H1 (cell line): ENCODE measurements around the gene KAT14. TPM values are rescaled to one million over a fixed set of nuclear protein-coding genes. Genes with fewer than 3 reads are reported as not detected.

Experiments
- CTCF ChIA-PET: fragments of 300-600 bp; sonication (Branson Sonifier 250); formaldehyde crosslinking; loops from one replicate; lab custom pipeline; 2021; ENCODE audit not compliant: partially characterized antibody; lab: Charles Lee
- POLR2A ChIA-PET: fragments of 300-600 bp; sonication (Branson Sonifier 250); formaldehyde crosslinking; loops from one replicate; lab custom pipeline; 2021; ENCODE audit warnings: inconsistent platforms; ENCODE audit not compliant: partially characterized antibody; lab: Charles Lee
- DNase-seq, 2 experiments: peaks; one replicate each; pipeline versions ENCODE4 v3.0.0 to v3.0.0-alpha.2; 2010 to 2022; ENCODE audit warnings: low spot score in 2 of 2, low read depth in 1 of 2, mixed read lengths in 1 of 2
- FAIRE-seq: peaks from 2 replicates; lab custom pipeline; 2011; peaks lifted over from hg19 to GRCh38; lab: Jason Lieb, UNC
- H2AFZ ChIP-seq: 2 replicates; pipeline ENCODE4 v1.8.1; 2012; ENCODE audit warnings: low read length, inconsistent platforms
- H2AK5ac ChIP-seq: 2 replicates; pipeline ENCODE4 v1.6.1; 2013; ENCODE audit warnings: low read depth, low read length
- H2BK120ac ChIP-seq: replicated peaks from 2 replicates; pipeline ENCODE3; 2013; ENCODE audit warnings: low read depth, low read length, inconsistent platforms
- H2BK12ac ChIP-seq: 2 replicates; pipeline ENCODE4 v1.6.1; 2013; ENCODE audit warnings: low read depth, low read length
- H2BK15ac ChIP-seq: 2 replicates; pipeline ENCODE4 v1.6.1; 2013; ENCODE audit warnings: low read length
- H2BK20ac ChIP-seq: 2 replicates; pipeline ENCODE4 v1.6.1; 2013; ENCODE audit warnings: low read length
- H2BK5ac ChIP-seq: 2 replicates; pipeline ENCODE4 v1.6.1; 2013; ENCODE audit warnings: low read depth, low read length
- H3K14ac ChIP-seq: 2 replicates; pipeline ENCODE4 v1.6.1; 2013; ENCODE audit warnings: inconsistent platforms; ENCODE audit not compliant: insufficient read length
- H3K18ac ChIP-seq: 2 replicates; pipeline ENCODE4 v1.6.1; 2013; ENCODE audit warnings: low read length; ENCODE audit errors: extremely low read depth
- H3K23ac ChIP-seq: 2 replicates; pipeline ENCODE4 v1.6.1; 2013; ENCODE audit warnings: inconsistent platforms; ENCODE audit not compliant: insufficient read length
- H3K23me2 ChIP-seq: 2 replicates; pipeline ENCODE4 v1.6.1; 2013; ENCODE audit warnings: low read depth, low read length
- H3K27ac ChIP-seq: 2 replicates; pipeline ENCODE4 v1.6.1; 2011; ENCODE audit warnings: low read depth, low read length, inconsistent platforms
- H3K27me3 ChIP-seq, 4 experiments: replicated peaks in 1 of 4; 1 replicate in 1 of 4; 2 replicates in 3 of 4; pipeline versions ENCODE4 v1.6.1 to v1.8.1; 2011 to 2013; ENCODE audit warnings: low read length in 3 of 4, mild to moderate bottlenecking in 3 of 4, inconsistent platforms in 2 of 4, mixed read lengths in 2 of 4, moderate library complexity in 1 of 4; ENCODE audit not compliant: control insufficient read depth in 3 of 4, insufficient read depth in 3 of 4; ENCODE audit errors: extremely low read depth in 1 of 4
- H3K36me3 ChIP-seq, 4 experiments: 2 replicates each; pipeline versions ENCODE4 v1.6.1 to v1.8.1; 2011 to 2013; ENCODE audit warnings: mild to moderate bottlenecking in 4 of 4, low read length in 3 of 4, moderate library complexity in 2 of 4, control low read depth in 1 of 4, inconsistent platforms in 1 of 4; ENCODE audit not compliant: insufficient read depth in 4 of 4, control insufficient read depth in 2 of 4
- H3K4ac ChIP-seq: replicated peaks from 2 replicates; pipeline ENCODE3; 2013; ENCODE audit warnings: low read length, low read depth, mixed read lengths, inconsistent platforms; ENCODE audit not compliant: insufficient read length
- H3K4me1 ChIP-seq, 4 experiments: replicated peaks in 1 of 4; 1 replicate in 1 of 4; 2 replicates in 3 of 4; pipeline versions ENCODE4 v1.6.1 to v1.8.1; 2011 to 2013; ENCODE audit warnings: low read length in 3 of 4, inconsistent platforms in 2 of 4, mixed read lengths in 1 of 4; ENCODE audit not compliant: insufficient read depth in 4 of 4, control insufficient read depth in 3 of 4
- H3K4me2 ChIP-seq, 2 experiments: 2 replicates each; pipeline versions ENCODE4 v1.6.1 to v1.8.1; 2011 to 2013; ENCODE audit warnings: low read depth in 2 of 2, low read length in 2 of 2, control low read depth in 1 of 2, inconsistent platforms in 1 of 2, mild to moderate bottlenecking in 1 of 2; ENCODE audit not compliant: insufficient read depth in 1 of 2
- H3K4me3 ChIP-seq, 4 experiments: fragments of 200-600, 300-600 bp in 1 of 4; sonication (generic), shearing (Covaris generic), sonication (Bioruptor Twin) in 1 of 4; 2 replicates each; pipeline versions ENCODE4 v1.5.1 to v1.8.1; 2011 to 2016; ENCODE audit warnings: low read length in 4 of 4, low read depth in 3 of 4, control low read depth in 2 of 4, inconsistent platforms in 2 of 4, mild to moderate bottlenecking in 2 of 4, mixed read lengths in 1 of 4, moderate library complexity in 1 of 4; ENCODE audit not compliant: insufficient read depth in 2 of 4; ENCODE audit errors: extremely low read depth in 1 of 4
- H3K56ac ChIP-seq: replicated peaks from 2 replicates; pipeline ENCODE3; 2013; ENCODE audit warnings: low read depth, mild to moderate bottlenecking, mixed read lengths, low read length, inconsistent platforms; ENCODE audit not compliant: insufficient read length
- H3K79me1 ChIP-seq: 2 replicates; pipeline ENCODE4 v1.6.1; 2013; ENCODE audit warnings: low read depth, low read length, control low read depth
- H3K79me2 ChIP-seq, 2 experiments: 2 replicates each; pipeline versions ENCODE4 v1.6.1 to v1.8.1; 2012 to 2013; ENCODE audit warnings: low read length in 2 of 2, mild to moderate bottlenecking in 2 of 2, inconsistent platforms in 1 of 2; ENCODE audit not compliant: insufficient read depth in 2 of 2, control insufficient read depth in 1 of 2
- H3K9ac ChIP-seq, 4 experiments: replicated peaks in 1 of 4; 1 replicate in 1 of 4; 2 replicates in 3 of 4; pipeline versions ENCODE4 v1.6.1 to v1.8.1; 2011 to 2013; ENCODE audit warnings: low read depth in 3 of 4, low read length in 3 of 4, control low read depth in 2 of 4, mild to moderate bottlenecking in 2 of 4, moderate library complexity in 2 of 4, inconsistent platforms in 1 of 4; ENCODE audit errors: extremely low read depth in 1 of 4
- H3K9me3 ChIP-seq, 2 experiments: 2 replicates each; pipeline versions ENCODE4 v1.6.1 to v1.8.1; 2012 to 2013; ENCODE audit warnings: mild to moderate bottlenecking in 2 of 2, moderate library complexity in 2 of 2, control low read depth in 1 of 2, inconsistent platforms in 1 of 2, low read depth in 1 of 2, low read length in 1 of 2, mixed read lengths in 1 of 2; ENCODE audit not compliant: insufficient read depth in 2 of 2
- H4K20me1 ChIP-seq, 2 experiments: replicated peaks in 1 of 2; 2 replicates each; pipeline versions ENCODE3 to v1.8.1; 2011 to 2013; ENCODE audit warnings: inconsistent platforms in 2 of 2, low read length in 2 of 2, mild to moderate bottlenecking in 1 of 2; ENCODE audit not compliant: insufficient read depth in 2 of 2, control insufficient read depth in 1 of 2
- H4K5ac ChIP-seq: 2 replicates; pipeline ENCODE4 v1.6.1; 2013; ENCODE audit warnings: low read length, low read depth, mixed read lengths, inconsistent platforms; ENCODE audit not compliant: insufficient read length
- H4K8ac ChIP-seq: 2 replicates; pipeline ENCODE4 v1.8.0; 2013; ENCODE audit warnings: mild to moderate bottlenecking, moderate library complexity, low read length, inconsistent platforms; ENCODE audit not compliant: insufficient read depth; ENCODE audit errors: extremely low read depth
- H4K91ac ChIP-seq: replicated peaks from 2 replicates; pipeline ENCODE3; 2013; ENCODE audit warnings: low read length, mixed read lengths, inconsistent platforms; ENCODE audit not compliant: insufficient read length
- POLR2A ChIP-seq, 2 experiments: IDR thresholded peaks; 1 replicate in 1 of 2; 2 replicates in 1 of 2; pipeline ENCODE4 v1.6.1; 2011; ENCODE audit warnings: low read depth in 2 of 2, low read length in 2 of 2, mild to moderate bottlenecking in 2 of 2; ENCODE audit errors: control extremely low read depth in 1 of 2
- SRF ChIP-seq: IDR thresholded peaks from 2 replicates; pipeline ENCODE4 v1.6.1; 2011; ENCODE audit warnings: mild to moderate bottlenecking, low read depth, low read length, moderate library complexity
- ZNF274 ChIP-seq: IDR thresholded peaks from 2 replicates; pipeline ENCODE4 v1.7.0; 2012; ENCODE audit warnings: low read length, borderline replicate concordance; ENCODE audit errors: extremely low read depth
- WGBS, 2 experiments: shearing (Covaris generic) in 1 of 2; methylation state at CpG; one replicate each; pipeline versions ENCODE4 v1.1.6 to v1.1.7; 2013 to 2015; ENCODE audit warnings: low lambda C conversion rate in 2 of 2, mixed read lengths in 2 of 2, inconsistent platforms in 1 of 2, low coverage in 1 of 2, missing lambda C conversion rate in 1 of 2; ENCODE audit not compliant: insufficient replicate concordance in 2 of 2, insufficient coverage in 1 of 2, insufficient read length in 1 of 2; ENCODE audit errors: extremely low coverage in 1 of 2, missing lambda C conversion rate in 1 of 2; 5-methylcytosine and 5-hydroxymethylcytosine counted together
- polyA plus RNA-seq, 7 experiments: library from polyadenylated mRNA; depleted of rRNA in 3 of 7; stranded (reverse) in 5 of 7; unstranded in 2 of 7; fragments of >200 nt in 5 of 7; fragments of 200-250 nt in 2 of 7; gene quantifications; 1 replicate in 5 of 7; 2 replicates in 1 of 7; 4 replicates in 1 of 7; pipeline versions ENCODE4 v1.2.1 to v1.2.3, GENCODE V29; 2011 to 2013; ENCODE audit warnings: missing spikeins in 2 of 7, mixed read lengths in 2 of 7
- total RNA-seq: library from RNA; stranded (reverse); fragmentation: NEBNext Ultra II Directional; extraction: Animal tissue kit (Norgen Biotek cat#: 25700); gene quantifications from 2 replicates; pipeline ENCODE4 v1.2.1, GENCODE V29; 2021
- TF ChIP-seq, protein P1 (sequence below), 3 experiments: IDR thresholded peaks; 1 replicate in 2 of 3; 2 replicates in 1 of 3; pipeline versions ENCODE4 v1.5.1 to v1.6.1; 2011; ENCODE audit warnings: low read length in 3 of 3, mild to moderate bottlenecking in 3 of 3, inconsistent platforms in 2 of 3, low read depth in 1 of 3, moderate library complexity in 1 of 3; ENCODE audit not compliant: insufficient read depth in 1 of 3; ENCODE audit errors: control extremely low read depth in 1 of 3
- TF ChIP-seq, protein P2 (sequence below): IDR thresholded peaks from 2 replicates; pipeline ENCODE4 v1.6.1; 2012; ENCODE audit warnings: low read length, inconsistent platforms

KAT14 gene
- total and polyA plus RNA-seq, 2 of the 8 experiments (the other 6 are each of a cell fraction or from before 2014, with no cell fraction given) = 17.3 to 29.3 TPM

DNA sequence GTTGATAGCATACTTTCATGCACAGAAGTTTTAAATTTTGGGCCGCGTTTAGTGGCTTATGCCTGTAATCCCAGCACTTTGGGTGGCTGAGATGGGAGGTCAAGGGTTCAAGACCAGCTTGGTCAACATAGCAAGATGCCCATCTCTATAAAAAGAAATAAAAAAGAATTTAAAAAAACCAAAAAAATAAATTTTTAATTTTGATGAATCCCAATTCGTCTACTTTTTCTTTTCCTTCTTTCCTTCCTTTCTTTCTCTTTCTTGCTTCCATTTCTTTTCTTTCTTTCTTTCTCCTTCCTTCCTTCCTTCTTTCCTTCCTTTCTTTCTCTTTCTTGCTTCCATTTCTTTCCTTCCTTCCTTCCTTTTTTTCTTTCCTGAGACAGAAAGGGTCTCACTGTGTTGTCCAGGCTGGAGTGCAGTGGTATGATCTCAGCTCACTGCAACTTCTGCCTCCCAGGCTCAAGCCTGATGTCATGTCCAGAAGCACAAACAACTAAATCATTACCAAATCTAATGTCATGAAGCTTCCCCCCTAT is 95.8 kb downstream of the KAT14 start:
- ChIA-PET POLR2A (interaction anchor here (0.7 kb wide), 1 partner anchor 127 kb away, joined by 3 read pairs; no protein-coding TSS in a partner anchor), CTCF (no interaction called here)
- Histone ChIP-seq H3K27me3 (no peaks in the 10 kb centered on the region), H3K79me1 (no peaks in the 10 kb centered on the region), H2BK15ac (no peak overlapping the region), H2AFZ (no peak overlapping the region), H2AK5ac (no peak overlapping the region), H4K8ac (no peak overlapping the region), H4K5ac (no peak overlapping the region), H4K91ac (no peak overlapping the region), H3K9me3 (no peaks in the 10 kb centered on the region), H3K18ac (no peak overlapping the region), H3K4me1 (no peaks in the 10 kb centered on the region), H3K14ac (no peak overlapping the region), H2BK20ac (no peak overlapping the region), H3K56ac (no peak overlapping the region), H3K4ac (no peak overlapping the region), H3K4me2 (no peak overlapping the region), H3K23me2 (no peaks in the 10 kb centered on the region), H3K9ac (no peak overlapping the region), H2BK12ac (no peak overlapping the region), H4K20me1 (no peaks in the 10 kb centered on the region), H2BK120ac (no peak overlapping the region), H3K27ac (no peak overlapping the region), H3K23ac (no peak overlapping the region), H3K79me2 (no peaks in the 10 kb centered on the region), H2BK5ac (no peak overlapping the region), H3K36me3 (no peaks in the 10 kb centered on the region), H3K4me3 (no peak overlapping the region)
- TF ChIP-seq, protein P1, sequence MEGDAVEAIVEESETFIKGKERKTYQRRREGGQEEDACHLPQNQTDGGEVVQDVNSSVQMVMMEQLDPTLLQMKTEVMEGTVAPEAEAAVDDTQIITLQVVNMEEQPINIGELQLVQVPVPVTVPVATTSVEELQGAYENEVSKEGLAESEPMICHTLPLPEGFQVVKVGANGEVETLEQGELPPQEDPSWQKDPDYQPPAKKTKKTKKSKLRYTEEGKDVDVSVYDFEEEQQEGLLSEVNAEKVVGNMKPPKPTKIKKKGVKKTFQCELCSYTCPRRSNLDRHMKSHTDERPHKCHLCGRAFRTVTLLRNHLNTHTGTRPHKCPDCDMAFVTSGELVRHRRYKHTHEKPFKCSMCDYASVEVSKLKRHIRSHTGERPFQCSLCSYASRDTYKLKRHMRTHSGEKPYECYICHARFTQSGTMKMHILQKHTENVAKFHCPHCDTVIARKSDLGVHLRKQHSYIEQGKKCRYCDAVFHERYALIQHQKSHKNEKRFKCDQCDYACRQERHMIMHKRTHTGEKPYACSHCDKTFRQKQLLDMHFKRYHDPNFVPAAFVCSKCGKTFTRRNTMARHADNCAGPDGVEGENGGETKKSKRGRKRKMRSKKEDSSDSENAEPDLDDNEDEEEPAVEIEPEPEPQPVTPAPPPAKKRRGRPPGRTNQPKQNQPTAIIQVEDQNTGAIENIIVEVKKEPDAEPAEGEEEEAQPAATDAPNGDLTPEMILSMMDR (IDR thresholded peaks at IDR 0.05; ENCODE audit: control extremely low read depth in 1 of 3, insufficient read depth in 1 of 3, low read depth in 1 of 3, low read length in 3 of 3) = no peak
- TF ChIP-seq POLR2A (IDR thresholded peaks at IDR 0.05; ENCODE audit: control extremely low read depth in 1 of 2, low read depth in 2 of 2, low read length in 2 of 2) = no peak
- TF ChIP-seq SRF = no peak
- no peak for TF ChIP-seq ZNF274
- TF ChIP-seq, protein P2, sequence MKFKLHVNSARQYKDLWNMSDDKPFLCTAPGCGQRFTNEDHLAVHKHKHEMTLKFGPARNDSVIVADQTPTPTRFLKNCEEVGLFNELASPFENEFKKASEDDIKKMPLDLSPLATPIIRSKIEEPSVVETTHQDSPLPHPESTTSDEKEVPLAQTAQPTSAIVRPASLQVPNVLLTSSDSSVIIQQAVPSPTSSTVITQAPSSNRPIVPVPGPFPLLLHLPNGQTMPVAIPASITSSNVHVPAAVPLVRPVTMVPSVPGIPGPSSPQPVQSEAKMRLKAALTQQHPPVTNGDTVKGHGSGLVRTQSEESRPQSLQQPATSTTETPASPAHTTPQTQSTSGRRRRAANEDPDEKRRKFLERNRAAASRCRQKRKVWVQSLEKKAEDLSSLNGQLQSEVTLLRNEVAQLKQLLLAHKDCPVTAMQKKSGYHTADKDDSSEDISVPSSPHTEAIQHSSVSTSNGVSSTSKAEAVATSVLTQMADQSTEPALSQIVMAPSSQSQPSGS = no peak
- 54% methylated on average over 3 of the region's 3 CpGs; no CpG with 5 or more reads in 1 of the 2 experiments for WGBS, 2 experiments
- DNase-seq = no peak
- no peak for FAIRE-seq
